ENCODE results near the gene PTPRA. TPM values are rescaled to one million over a fixed set of nuclear protein-coding genes. Genes with fewer than 3 reads are reported as not detected.

PTPRA gene
- total RNA-seq, 2 experiments from 2014 or later = 42.0 to 43.1 TPM

- Mint-ChIP-seq H3K27me3 (peaks cover 2% of the 10 kb centered on the region), H3K4me1 (ENCODE audit: low read depth) (peaks cover 12% of the 10 kb centered on the region), H3K36me3 (ENCODE audit: low read depth) (peaks cover 21% of the 10 kb centered on the region), H3K4me3 (no peak overlapping the region), H3K9me3 (no peaks in the 10 kb centered on the region), H3K27ac (no peak overlapping the region)
- POLR2A ChIA-PET = interaction anchor here (1.1 kb wide), 1 partner anchor 13 kb away, joined by 3 read pairs; no protein-coding TSS in a partner anchor
- no peak for TF ChIP-seq CTCF (IDR thresholded peaks at IDR 0.05)
- intact Hi-C loops (cut with micrococcal nuclease) = no loop called here
- no peak for ATAC-seq
- CTCF ChIA-PET = interaction anchor here (1.2 kb wide), 1 partner anchor 90 kb away, joined by 3 read pairs; no protein-coding TSS in a partner anchor
- no peak for DNase-seq
These were observed 39.5 kb upstream of the PTPRA start for GRCh38 chr20:2833761-2834160.

- H3K36me3 Mint-ChIP-seq (ENCODE audit: low read depth) = peaks cover 26% of the 10 kb centered on the region
- H3K9me3 Mint-ChIP-seq = no peaks in the 10 kb centered on the region
- H3K4me1 Mint-ChIP-seq (ENCODE audit: low read depth) = peaks cover 17% of the 10 kb centered on the region
- no peak for TF ChIP-seq CTCF (IDR thresholded peaks at IDR 0.05)
- H3K27me3 Mint-ChIP-seq = no peaks in the 10 kb centered on the region
- no peak for ATAC-seq
- CTCF ChIA-PET = no interaction called here
- H3K27ac Mint-ChIP-seq = no peak overlapping the region
- no peak overlapping the region for H3K4me3 Mint-ChIP-seq
- intact Hi-C loops (cut with micrococcal nuclease) = no loop called here
- no peak for DNase-seq
- POLR2A ChIA-PET = interaction anchor here (1.1 kb wide), 1 partner anchor 13 kb away, joined by 3 read pairs; no protein-coding TSS in a partner anchor
These were observed 38.7 kb upstream of the PTPRA start for GRCh38 chr20:2834401-2835110.

- DNase-seq (no peak), ATAC-seq (no peak)
- intact Hi-C loops (cut with micrococcal nuclease) = no loop called here
- H3K4me3 Mint-ChIP-seq = no peak overlapping the region
- peaks cover 18% of the 10 kb centered on the region for H3K4me1 Mint-ChIP-seq (ENCODE audit: low read depth)
- CTCF ChIA-PET = interaction anchor here (1.1 kb wide), 1 partner anchor 148 kb away, joined by 3 read pairs; no protein-coding TSS in a partner anchor
- no peak overlapping the region for H3K27ac Mint-ChIP-seq
- no peaks in the 10 kb centered on the region for H3K27me3 Mint-ChIP-seq
- peaks cover 27% of the 10 kb centered on the region for H3K36me3 Mint-ChIP-seq (ENCODE audit: low read depth)
- TF ChIP-seq CTCF (IDR thresholded peaks at IDR 0.05) = no peak
- H3K9me3 Mint-ChIP-seq = no peaks in the 10 kb centered on the region
- POLR2A ChIA-PET = interaction anchor here (1.3 kb wide), 1 partner anchor 14 kb away, joined by 3 read pairs; no protein-coding TSS in a partner anchor
These were observed 37.9 kb upstream of the PTPRA start for GRCh38 chr20:2835331-2835796.

- Mint-ChIP-seq H3K27me3 (no peaks in the 10 kb centered on the region), H3K4me1 (ENCODE audit: low read depth) (peaks cover 18% of the 10 kb centered on the region), H3K36me3 (ENCODE audit: low read depth) (peaks cover 27% of the 10 kb centered on the region), H3K4me3 (no peak overlapping the region), H3K9me3 (no peaks in the 10 kb centered on the region), H3K27ac (no peak overlapping the region)
- TF ChIP-seq CTCF (IDR thresholded peaks at IDR 0.05) = no peak
- POLR2A ChIA-PET = interaction anchor here (1.3 kb wide), 1 partner anchor 15 kb away, joined by 3 read pairs; no protein-coding TSS in a partner anchor
- intact Hi-C loops (cut with micrococcal nuclease) = no loop called here
- ATAC-seq (no peak), DNase-seq (no peak)
- CTCF ChIA-PET = interaction anchor here (1.1 kb wide), 1 partner anchor 148 kb away, joined by 3 read pairs; no protein-coding TSS in a partner anchor
These were observed 37.2 kb upstream of the PTPRA start for GRCh38 chr20:2836035-2836434.

Data from activated CD8-positive, alpha-beta T cell treated with anti-CD3 and anti-CD28 coated beads for 36 hours (primary cell).